ENCODE results near the gene IGSF3. TPM values are rescaled to one million over a fixed set of nuclear protein-coding genes. Genes with fewer than 3 reads are reported as not detected.

IGSF3 gene
- total and polyA plus RNA-seq, 2 of the 8 experiments (the other 6 are each of a cell fraction or from before 2014, with no cell fraction given): 30.0 to 32.2 TPM

DNA sequence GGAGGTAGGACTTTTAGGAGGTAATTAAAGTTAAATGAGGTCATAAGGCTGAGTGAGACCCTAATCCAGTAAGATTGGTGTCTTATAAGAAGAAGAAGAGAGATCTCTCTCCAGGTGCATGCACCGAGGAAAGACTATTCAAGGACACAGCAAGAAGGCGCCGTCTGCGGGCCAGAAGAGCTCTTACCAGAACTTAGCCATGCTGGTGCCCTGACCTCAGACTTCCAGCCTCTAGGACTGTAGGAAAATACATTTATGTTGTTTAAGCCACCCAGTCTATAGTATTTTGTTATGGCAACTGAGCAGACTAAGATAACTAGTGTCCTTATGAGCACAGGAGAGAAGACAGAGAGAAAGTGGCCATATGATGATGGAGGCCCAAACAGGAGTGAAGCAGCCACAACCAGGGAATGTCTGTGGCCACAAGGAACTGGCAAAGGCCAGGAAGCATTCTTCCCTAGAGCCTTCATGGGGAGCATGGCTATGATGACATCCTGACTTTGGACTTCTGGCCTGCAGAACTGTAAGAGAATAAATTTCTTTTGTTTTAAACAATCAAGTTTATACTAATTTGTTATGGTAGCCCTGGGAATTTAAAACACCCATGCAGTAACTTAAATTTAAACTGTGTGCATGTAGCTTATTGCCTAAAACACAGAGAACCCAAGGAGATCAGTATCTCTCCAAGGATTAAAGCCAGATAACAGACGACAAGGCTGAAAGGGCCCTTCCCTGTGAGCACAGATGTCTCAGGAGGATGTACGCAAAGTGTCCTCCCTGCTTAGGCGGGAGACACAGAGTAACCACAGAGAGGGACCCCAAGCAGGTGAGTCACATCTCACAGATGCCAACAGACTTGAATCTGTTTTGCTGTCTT lies 86.8 kb downstream of the IGSF3 start:
- Histone ChIP-seq H3K4me2 (ENCODE audit: insufficient read depth in 1 of 2, low read depth in 2 of 2, low read length in 2 of 2) (no peak overlapping the region), H3K9ac (replicated peaks in 1 of 4; ENCODE audit: extremely low read depth in 1 of 4, low read depth in 3 of 4, low read length in 3 of 4) (no peak overlapping the region), H3K4me3 (ENCODE audit: extremely low read depth in 1 of 4, insufficient read depth in 2 of 4, low read depth in 3 of 4, low read length in 4 of 4) (no peak overlapping the region), H4K8ac (ENCODE audit: extremely low read depth, insufficient read depth, low read length) (no peak overlapping the region), H2BK20ac (ENCODE audit: low read length) (no peak overlapping the region), H3K27me3 (replicated peaks in 1 of 4; ENCODE audit: control insufficient read depth in 3 of 4, extremely low read depth in 1 of 4, insufficient read depth in 3 of 4, low read length in 3 of 4) (no peaks in the 10 kb centered on the region), H3K9me3 (ENCODE audit: insufficient read depth in 2 of 2, low read depth in 1 of 2, low read length in 1 of 2) (no peaks in the 10 kb centered on the region), H2BK15ac (ENCODE audit: low read length) (no peak overlapping the region), H2BK5ac (ENCODE audit: low read depth, low read length) (no peak overlapping the region), H4K20me1 (replicated peaks in 1 of 2; ENCODE audit: control insufficient read depth in 1 of 2, insufficient read depth in 2 of 2, low read length in 2 of 2) (no peaks in the 10 kb centered on the region), H3K4ac (replicated peaks; ENCODE audit: insufficient read length, low read depth, low read length) (no peak overlapping the region), H3K56ac (replicated peaks; ENCODE audit: insufficient read length, low read depth, low read length) (no peak overlapping the region), H4K5ac (ENCODE audit: insufficient read length, low read depth, low read length) (no peak overlapping the region), H3K79me2 (ENCODE audit: control insufficient read depth in 1 of 2, insufficient read depth in 2 of 2, low read length in 2 of 2) (no peaks in the 10 kb centered on the region), H3K23ac (ENCODE audit: insufficient read length) (no peak overlapping the region), H3K79me1 (ENCODE audit: low read depth, low read length) (no peaks in the 10 kb centered on the region), H3K23me2 (ENCODE audit: low read depth, low read length) (no peaks in the 10 kb centered on the region; the same call in 1 of the 2 replicates), H2AK5ac (ENCODE audit: low read depth, low read length) (no peak overlapping the region), H4K91ac (replicated peaks; ENCODE audit: insufficient read length, low read length) (no peak overlapping the region), H2BK120ac (replicated peaks; ENCODE audit: low read depth, low read length) (no peak overlapping the region), H3K36me3 (ENCODE audit: control insufficient read depth in 2 of 4, insufficient read depth in 4 of 4, low read length in 3 of 4) (peaks cover 0 to 9% (median 5%) of the 10 kb centered on the region in 4 experiments; a peak in 4 of 8 replicates), H3K27ac (ENCODE audit: low read depth, low read length) (no peak overlapping the region), H3K18ac (ENCODE audit: extremely low read depth, low read length) (no peak overlapping the region), H3K14ac (ENCODE audit: insufficient read length) (no peak overlapping the region), H2AFZ (ENCODE audit: low read length) (no peak overlapping the region), H3K4me1 (replicated peaks in 1 of 4; ENCODE audit: control insufficient read depth in 3 of 4, insufficient read depth in 4 of 4, low read length in 3 of 4) (no peaks in the 10 kb centered on the region), H2BK12ac (ENCODE audit: low read depth, low read length) (no peak overlapping the region)
- WGBS, 2 experiments (ENCODE audit: extremely low coverage in 1 of 2, insufficient coverage in 1 of 2, insufficient read length in 1 of 2, insufficient replicate concordance in 2 of 2, low coverage in 1 of 2, low lambda C conversion rate in 2 of 2, missing lambda C conversion rate in 1 of 2): 93% methylated on average over 7 of the region's 7 CpGs; no CpG with 5 or more reads in 1 of the 2 experiments
- ChIA-PET CTCF (ENCODE audit: partially characterized antibody) (interaction anchor here (0.5 to 1.0 kb wide), 2 partner anchors 10 to 429 kb away, joined by 3 to 4 read pairs; partner anchors contain the start of gene CD58), POLR2A (ENCODE audit: partially characterized antibody) (no interaction called here)
- no peak for FAIRE-seq
- no peak for DNase-seq (ENCODE audit: low read depth in 1 of 2, low spot score in 2 of 2)
- TF ChIP-seq ATF3 (IDR thresholded peaks at IDR 0.05; ENCODE audit: insufficient read depth, low read depth, low read length) (no peak), RAD21 (IDR thresholded peaks at IDR 0.05 in 1 of 2, conservative IDR thresholded peaks at IDR 0.05 in 1 of 2; ENCODE audit: low read depth in 2 of 2, low read length in 2 of 2) (no peak), TBP (IDR thresholded peaks at IDR 0.05; ENCODE audit: low read depth, low read length) (no peak), MAFK (IDR thresholded peaks at IDR 0.05; ENCODE audit: low read depth, low read length) (no peak), TEAD4 (IDR thresholded peaks at IDR 0.05; ENCODE audit: low read depth, low read length) (no peak)

Measured in H1 (cell line).